GM23248 (cell line): ENCODE data around the gene CDKAL1.

Source experiments
- EZH2 ChIP-seq: fragments of 200-600 bp; sonication (generic); IDR thresholded peaks from 2 replicates; pipeline ENCODE4 v1.6.1; 2018; ENCODE audit warnings: antibody characterized with exemption, mild to moderate bottlenecking; ENCODE audit not compliant: insufficient read depth, poor library complexity, severe bottlenecking
- EZH2phosphoT487 ChIP-seq: fragments of 200-600 bp; sonication (generic); IDR thresholded peaks from 2 replicates; pipeline ENCODE4 v1.6.1; 2018; ENCODE audit warnings: antibody characterized with exemption, moderate library complexity, mild to moderate bottlenecking, low read depth; ENCODE audit not compliant: insufficient read depth

DNA sequence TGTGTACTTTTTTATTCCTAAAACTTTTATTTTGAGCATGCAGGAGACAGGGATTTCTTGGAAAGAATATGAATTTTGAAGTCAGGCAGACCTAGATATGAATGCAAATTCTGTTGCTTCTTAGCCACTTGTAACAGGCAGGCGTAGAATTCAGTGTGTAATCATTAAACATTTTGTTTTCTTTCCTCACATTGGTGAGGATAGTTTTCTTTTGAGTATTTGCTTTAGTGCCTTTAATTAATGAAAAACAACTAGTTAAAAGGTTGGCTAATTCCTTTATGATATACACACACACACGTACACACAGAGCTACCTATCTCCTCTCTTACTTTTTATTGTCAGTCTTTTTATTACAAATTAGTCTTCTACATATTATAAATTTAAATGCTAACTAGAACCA is 342.3 kb downstream of the CDKAL1 start:
- TF ChIP-seq EZH2: no peak
- no peak for TF ChIP-seq EZH2phosphoT487
